H9 (cell line): Measurements from ENCODE around the gene INCENP. TPM values are rescaled to one million over a fixed set of nuclear protein-coding genes. Genes with fewer than 3 reads are reported as not detected.

Source experiments
- DNase-seq: peaks from one replicate; pipeline ENCODE4 v3.0.0-alpha.2; 2017
- H2AFZ ChIP-seq: one replicate; pipeline ENCODE4 v1.6.1; 2013; ENCODE audit warnings: mild to moderate bottlenecking, low read length, control low read depth, moderate library complexity
- H2AK5ac ChIP-seq: 2 replicates; pipeline ENCODE4 v1.6.1; 2013; ENCODE audit warnings: low read length, control low read depth, mixed read lengths; ENCODE audit not compliant: insufficient read length
- H2BK120ac ChIP-seq: one replicate; pipeline ENCODE4 v1.6.1; 2013; ENCODE audit warnings: low read depth, mild to moderate bottlenecking, low read length, control low read depth, inconsistent platforms; ENCODE audit not compliant: poor library complexity, severe bottlenecking
- H2BK12ac ChIP-seq: 2 replicates; pipeline ENCODE4 v1.6.1; 2013; ENCODE audit warnings: low read length, control low read depth, mixed read lengths, low read depth; ENCODE audit not compliant: insufficient read length
- H2BK15ac ChIP-seq: 2 replicates; pipeline ENCODE4 v1.6.1; 2013; ENCODE audit warnings: low read depth, low read length, control low read depth
- H2BK20ac ChIP-seq: one replicate; pipeline ENCODE4 v1.6.1; 2013; ENCODE audit warnings: low read depth, mild to moderate bottlenecking, low read length, control low read depth, inconsistent platforms; ENCODE audit not compliant: poor library complexity, severe bottlenecking
- H2BK5ac ChIP-seq: 2 replicates; pipeline ENCODE4 v1.6.1; 2013; ENCODE audit warnings: low read length, control low read depth, mixed read lengths; ENCODE audit not compliant: insufficient read length
- H3K14ac ChIP-seq: 2 replicates; pipeline ENCODE4 v1.6.1; 2013; ENCODE audit warnings: low read length, control low read depth; ENCODE audit not compliant: insufficient read depth
- H3K18ac ChIP-seq: 2 replicates; pipeline ENCODE4 v1.6.1; 2013; ENCODE audit warnings: low read depth, mild to moderate bottlenecking, mixed read lengths, low read length, control low read depth; ENCODE audit not compliant: insufficient read length
- H3K23ac ChIP-seq: 2 replicates; pipeline ENCODE4 v1.6.1; 2013; ENCODE audit warnings: low read length, control low read depth, mixed read lengths, low read depth; ENCODE audit not compliant: insufficient read length
- H3K23me2 ChIP-seq: 2 replicates; pipeline ENCODE4 v1.6.1; 2013; ENCODE audit warnings: low read depth, mild to moderate bottlenecking, mixed read lengths, low read length, control low read depth; ENCODE audit not compliant: insufficient read length, poor library complexity, severe bottlenecking
- H3K27ac ChIP-seq: 2 replicates; pipeline ENCODE4 v1.5.1; 2013; ENCODE audit warnings: low read length, control low read depth, mixed read lengths, low read depth; ENCODE audit not compliant: insufficient read length
- H3K27me3 ChIP-seq: 2 replicates; pipeline ENCODE4 v1.6.1; 2013; ENCODE audit warnings: low read length, control low read depth, inconsistent platforms; ENCODE audit not compliant: insufficient read depth
- H3K4ac ChIP-seq: 2 replicates; pipeline ENCODE4 v1.6.1; 2013; ENCODE audit warnings: low read depth, mild to moderate bottlenecking, control low read depth, inconsistent platforms, low read length, moderate library complexity
- H3K4me1 ChIP-seq: 2 replicates; pipeline ENCODE4 v1.6.1; 2013; ENCODE audit warnings: low read length, control low read depth, inconsistent platforms; ENCODE audit not compliant: insufficient read depth
- H3K4me2 ChIP-seq: 2 replicates; pipeline ENCODE4 v1.6.1; 2013; ENCODE audit warnings: low read length, control low read depth, mixed read lengths; ENCODE audit not compliant: insufficient read length, insufficient read depth
- H3K56ac ChIP-seq: 2 replicates; pipeline ENCODE4 v1.6.1; 2013; ENCODE audit warnings: low read depth, mild to moderate bottlenecking, mixed read lengths, low read length, control low read depth; ENCODE audit not compliant: insufficient read length
- H3K79me1 ChIP-seq: 2 replicates; pipeline ENCODE4 v1.6.1; 2013; ENCODE audit warnings: low read depth, mild to moderate bottlenecking, moderate library complexity, low read length, control low read depth, inconsistent platforms; ENCODE audit not compliant: insufficient read depth, poor library complexity, severe bottlenecking
- H3K79me2 ChIP-seq: 2 replicates; pipeline ENCODE4 v1.6.1; 2013; ENCODE audit warnings: low read length, control low read depth, inconsistent platforms; ENCODE audit not compliant: insufficient read depth
- H3K9ac ChIP-seq: 2 replicates; pipeline ENCODE4 v1.6.1; 2013; ENCODE audit warnings: low read length, control low read depth, mixed read lengths; ENCODE audit not compliant: insufficient read length; ENCODE audit errors: extremely low read depth
- H3K9me3 ChIP-seq: one replicate; pipeline ENCODE4 v1.6.1; 2013; ENCODE audit warnings: low read depth, low read length, inconsistent platforms; ENCODE audit not compliant: control insufficient read depth
- H3T11ph ChIP-seq: one replicate; pipeline ENCODE4 v1.6.1; 2013; ENCODE audit warnings: mild to moderate bottlenecking, low read length, control low read depth, inconsistent platforms
- H4K20me1 ChIP-seq: one replicate; pipeline ENCODE4 v1.6.1; 2013; ENCODE audit not compliant: control insufficient read depth, insufficient read length, insufficient read depth
- H4K5ac ChIP-seq: 2 replicates; pipeline ENCODE4 v1.6.1; 2013; ENCODE audit warnings: low read depth, mild to moderate bottlenecking, mixed read lengths, low read length, control low read depth; ENCODE audit not compliant: insufficient read length
- H4K8ac ChIP-seq: replicated peaks from 2 replicates; pipeline ENCODE4 v1.6.1; 2013; ENCODE audit warnings: low read length, control low read depth, mixed read lengths, low read depth; ENCODE audit not compliant: insufficient read length
- H4K91ac ChIP-seq: 2 replicates; pipeline ENCODE4 v1.6.1; 2013; ENCODE audit warnings: low read depth, mild to moderate bottlenecking, moderate library complexity, mixed read lengths, low read length, control low read depth; ENCODE audit not compliant: insufficient read length
- H3K27ac Mint-ChIP-seq, 3 experiments: 2 replicates in 2 of 3; 3 replicates in 1 of 3; pipeline ENCODE4 v1.8.0; 2020 to 2021; ENCODE audit warnings: mixed read lengths in 3 of 3, mild to moderate bottlenecking in 1 of 3, moderate library complexity in 1 of 3
- H3K27me3 Mint-ChIP-seq: 2 replicates; pipeline ENCODE4 v1.8.0; 2021; ENCODE audit warnings: low read depth, mild to moderate bottlenecking, moderate library complexity, mixed read lengths
- H3K36me3 Mint-ChIP-seq, 3 experiments: 2 replicates in 2 of 3; 3 replicates in 1 of 3; pipeline ENCODE4 v1.8.0; 2020 to 2021; ENCODE audit warnings: low read depth in 3 of 3, mixed read lengths in 3 of 3; ENCODE audit not compliant: insufficient read depth in 1 of 3
- H3K4me1 Mint-ChIP-seq, 2 experiments: 2 replicates each; pipeline ENCODE4 v1.8.0; 2020; ENCODE audit warnings: mixed read lengths in 2 of 2
- H3K4me3 Mint-ChIP-seq, 2 experiments: 2 replicates in 1 of 2; 3 replicates in 1 of 2; pipeline ENCODE4 v1.8.0; 2020 to 2021; ENCODE audit warnings: mild to moderate bottlenecking in 2 of 2, mixed read lengths in 2 of 2, moderate library complexity in 1 of 2
- H3K9me3 Mint-ChIP-seq, 2 experiments: 2 replicates in 1 of 2; 3 replicates in 1 of 2; pipeline ENCODE4 v1.8.0; 2020; ENCODE audit warnings: mild to moderate bottlenecking in 2 of 2, mixed read lengths in 2 of 2, moderate library complexity in 1 of 2
- CTCF ChIP-seq: fragments of 200-600 bp; sonication (generic); conservative IDR thresholded peaks from 3 replicates; pipeline ENCODE4 v1.8.0; 2021; ENCODE audit warnings: antibody characterized with exemption, mild to moderate bottlenecking
- WGBS: extraction: QIAGEN DNeasy Blood & Tissue Kit; methylation state at CpG from one replicate; pipeline ENCODE4 v1.1.7; 2013; ENCODE audit warnings: missing lambda C conversion rate, low lambda C conversion rate, mixed read lengths; ENCODE audit not compliant: insufficient read length; ENCODE audit errors: extremely low coverage; 5-methylcytosine and 5-hydroxymethylcytosine counted together
- total RNA-seq: library from RNA; stranded (reverse); gene quantifications from 2 replicates; pipeline ENCODE4 v1.2.1, GENCODE V29; 2021

Gene INCENP
- total RNA-seq, 1 experiment from 2014 or later = 99.9 TPM

GRCh38 chr11:62151737-62152102, 27.9 kb downstream of the INCENP start:
- Histone ChIP-seq H2BK120ac (no peak overlapping the region), H4K8ac (no peak overlapping the region), H3K14ac (no peak overlapping the region), H3K56ac (no peak overlapping the region), H3K23ac (no peak overlapping the region), H3K4me2 (no peak overlapping the region), H4K91ac (no peak overlapping the region), H2AK5ac (no peak overlapping the region), H3K4me1 (no peaks in the 10 kb centered on the region), H3K27me3 (no peaks in the 10 kb centered on the region), H3T11ph (no peak overlapping the region), H3K27ac (no peak overlapping the region), H3K79me1 (no peaks in the 10 kb centered on the region), H4K20me1 (no peaks in the 10 kb centered on the region), H3K79me2 (no peaks in the 10 kb centered on the region), H3K9me3 (no peaks in the 10 kb centered on the region), H2BK20ac (no peak overlapping the region), H3K9ac (no peak overlapping the region), H3K4ac (no peak overlapping the region), H3K23me2 (no peaks in the 10 kb centered on the region), H3K18ac (no peak overlapping the region), H2BK15ac (no peak overlapping the region), H2BK12ac (no peak overlapping the region), H4K5ac (no peak overlapping the region), H2AFZ (no peak overlapping the region), H2BK5ac (no peak overlapping the region)
- Mint-ChIP-seq H3K9me3 (no peaks in the 10 kb centered on the region; a peak in 1 of 5 replicates), H3K27ac (no peak overlapping the region), H3K4me3 (no peak overlapping the region), H3K4me1 (no peaks in the 10 kb centered on the region), H3K36me3 (peaks cover 49 to 69% (median 66%) of the 10 kb centered on the region in 3 experiments), H3K27me3 (no peaks in the 10 kb centered on the region)
- no CpG with 5 or more reads among the region's 9 CpGs for WGBS
- TF ChIP-seq CTCF = no peak
- no peak for DNase-seq
